Tibial artery (tissue), 4 donors: Measurements from ENCODE around the gene CDH5.

Source experiments
- DNase-seq, 2 donors: peaks; one replicate each; pipeline ENCODE4 v3.0.0-alpha.2; 2019
- H3K27ac ChIP-seq, 2 donors: fragments of 200-600 bp; sonication (generic) in 1 of 2; 1 replicate in 1 of 2; 2 replicates in 1 of 2; pipeline ENCODE4 v1.5.1; 2018 to 2019; ENCODE audit warnings: mild to moderate bottlenecking in 1 of 2
- H3K27me3 ChIP-seq, 2 donors: fragments of 200-600 bp; sonication (generic) in 1 of 2; one replicate each; pipeline versions ENCODE4 v1.5.1 to v1.6.0; 2016 to 2019
- H3K36me3 ChIP-seq, 3 donors: fragments of 200-600 bp; sonication (generic) in 2 of 3; one replicate each; pipeline ENCODE4 v1.5.1; 2016 to 2019; ENCODE audit warnings: mild to moderate bottlenecking in 2 of 3
- H3K4me1 ChIP-seq, 4 donors: fragments of 200-600 bp; sonication (generic) in 2 of 4; 1 replicate in 3 of 4; 2 replicates in 1 of 4; pipeline ENCODE4 v1.5.1; 2016 to 2019
- H3K4me3 ChIP-seq, 2 donors: fragments of 200-600 bp; sonication (generic) in 1 of 2; 1 replicate in 1 of 2; 2 replicates in 1 of 2; pipeline ENCODE4 v1.5.1; 2018 to 2019; ENCODE audit warnings: mild to moderate bottlenecking in 2 of 2
- H3K9me3 ChIP-seq, 3 donors: fragments of 200-600 bp; sonication (generic) in 1 of 3; one replicate each; pipeline ENCODE4 v1.5.1; 2016 to 2019
- intact Hi-C: fragments of 100-400 bp; cut with DNase I; formaldehyde crosslinking; loops from one replicate; pipeline ENCODE4 v1.15.0; 2023; ENCODE audit warnings: low total_unique reads
- TF ChIP-seq, protein P1 (sequence below), 2 experiments: fragments of 200-600 bp in 1 of 2; fragments of 450-650 bp in 1 of 2; IDR thresholded peaks; one replicate each; pipeline ENCODE4 v1.5.1; 2017 to 2019; ENCODE audit warnings: antibody characterized with exemption in 2 of 2, mild to moderate bottlenecking in 1 of 2, moderate library complexity in 1 of 2

Gene CDH5

DNA sequence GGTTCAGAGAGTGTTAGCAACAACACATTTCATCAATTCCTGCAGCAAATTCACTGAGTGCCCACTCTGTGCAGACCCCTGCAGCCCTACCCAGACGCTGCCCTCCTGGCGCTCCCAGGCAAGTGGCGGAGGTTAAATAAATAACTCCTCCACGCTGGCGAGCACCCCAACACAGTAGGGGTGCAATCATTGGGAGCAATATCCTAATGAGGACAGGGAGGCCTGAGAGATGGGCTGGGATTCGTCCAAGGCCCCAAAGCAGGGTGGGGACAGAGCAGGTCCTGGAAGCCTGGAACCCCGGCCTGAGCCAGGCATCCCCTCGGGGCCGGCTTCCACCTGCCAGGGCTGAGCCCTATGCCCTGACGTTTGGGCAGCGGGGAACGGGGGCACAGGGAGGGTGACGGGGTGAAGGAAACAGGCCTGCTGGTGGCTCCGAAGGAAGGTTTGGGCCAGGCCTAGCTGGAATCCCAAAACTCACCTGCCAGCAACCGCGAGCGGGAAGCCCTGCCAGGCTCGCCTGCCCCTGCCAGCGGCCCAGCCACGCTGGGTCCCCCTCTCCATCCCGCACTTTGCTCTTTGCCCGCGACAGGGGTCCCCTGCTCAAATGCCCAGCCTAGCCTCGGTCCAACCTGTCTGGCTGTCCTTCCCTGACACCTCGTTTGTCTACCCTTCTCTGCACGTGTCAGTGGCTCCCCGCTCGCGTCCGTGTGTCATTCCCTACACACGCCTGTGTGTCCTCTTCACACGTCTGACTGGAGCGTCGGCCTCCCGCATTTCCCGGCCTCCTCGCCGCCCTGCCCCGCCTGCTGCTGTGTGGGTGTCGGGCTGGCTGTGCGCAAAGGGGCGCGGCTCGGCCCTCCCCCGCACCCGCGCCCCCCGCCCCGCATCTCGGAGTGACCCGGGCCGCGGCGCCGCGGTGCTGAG, 59.9 kb downstream of the CDH5 start:
- TF ChIP-seq, protein P1, sequence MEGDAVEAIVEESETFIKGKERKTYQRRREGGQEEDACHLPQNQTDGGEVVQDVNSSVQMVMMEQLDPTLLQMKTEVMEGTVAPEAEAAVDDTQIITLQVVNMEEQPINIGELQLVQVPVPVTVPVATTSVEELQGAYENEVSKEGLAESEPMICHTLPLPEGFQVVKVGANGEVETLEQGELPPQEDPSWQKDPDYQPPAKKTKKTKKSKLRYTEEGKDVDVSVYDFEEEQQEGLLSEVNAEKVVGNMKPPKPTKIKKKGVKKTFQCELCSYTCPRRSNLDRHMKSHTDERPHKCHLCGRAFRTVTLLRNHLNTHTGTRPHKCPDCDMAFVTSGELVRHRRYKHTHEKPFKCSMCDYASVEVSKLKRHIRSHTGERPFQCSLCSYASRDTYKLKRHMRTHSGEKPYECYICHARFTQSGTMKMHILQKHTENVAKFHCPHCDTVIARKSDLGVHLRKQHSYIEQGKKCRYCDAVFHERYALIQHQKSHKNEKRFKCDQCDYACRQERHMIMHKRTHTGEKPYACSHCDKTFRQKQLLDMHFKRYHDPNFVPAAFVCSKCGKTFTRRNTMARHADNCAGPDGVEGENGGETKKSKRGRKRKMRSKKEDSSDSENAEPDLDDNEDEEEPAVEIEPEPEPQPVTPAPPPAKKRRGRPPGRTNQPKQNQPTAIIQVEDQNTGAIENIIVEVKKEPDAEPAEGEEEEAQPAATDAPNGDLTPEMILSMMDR (IDR thresholded peaks at IDR 0.05) = no peak
- Histone ChIP-seq H3K27ac (no peak overlapping the region), H3K36me3 (no peaks in the 10 kb centered on the region), H3K4me1 (peaks cover 0 to 27% (median 20%) of the 10 kb centered on the region in 4 donors), H3K4me3 (peak overlapping the region; percentile 49 to 62), H3K9me3 (no peaks in the 10 kb centered on the region), H3K27me3 (peaks cover 0 to 38% of the 10 kb centered on the region in 2 donors)
- intact Hi-C loops = loop anchor here (10.0 kb wide), 1 partner anchor 428 kb away; no protein-coding TSS in a partner anchor
- peak in 1 of 2 donors; percentile 62 for DNase-seq

- no peaks in the 10 kb centered on the region for H3K36me3 ChIP-seq
- H3K27me3 ChIP-seq = peaks cover 0 to 35% of the 10 kb centered on the region in 2 donors
- H3K4me3 ChIP-seq = peak within 1 kb of the TSS; percentile 49 to 62
- no peak within 1 kb of the TSS for H3K27ac ChIP-seq
- intact Hi-C loops = loop anchor here (10.0 kb wide), 1 partner anchor 428 kb away; no protein-coding TSS in a partner anchor
- H3K9me3 ChIP-seq = no peaks in the 10 kb centered on the region
- no peak for DNase-seq
- H3K4me1 ChIP-seq = peaks cover 0 to 27% (median 20%) of the 10 kb centered on the region in 4 donors
- TF ChIP-seq, protein P1 (IDR thresholded peaks at IDR 0.05) = no peak
Measured at GRCh38 chr16:66427036-66427860, 60.8 kb downstream of the CDH5 start, which contains the start of gene BEAN1. Gene BEAN1, plus strand, starts transcription at chr16:66427295. Its CDS starts 10,382 bp downstream, at chr16:66437677.

GRCh38 chr16:66427871-66428681, 61.6 kb downstream of the CDH5 start:
- Histone ChIP-seq H3K36me3 (no peaks in the 10 kb centered on the region), H3K27me3 (peaks cover 0 to 35% of the 10 kb centered on the region in 2 donors), H3K4me3 (peak overlapping the region; percentile 49 to 62), H3K9me3 (no peaks in the 10 kb centered on the region), H3K4me1 (peaks cover 0 to 27% (median 20%) of the 10 kb centered on the region in 4 donors), H3K27ac (no peak overlapping the region)
- TF ChIP-seq, protein P1 (IDR thresholded peaks at IDR 0.05) = no peak
- intact Hi-C loops = loop anchor here (10.0 kb wide), 1 partner anchor 427 kb away; no protein-coding TSS in a partner anchor
- no peak for DNase-seq

DNA sequence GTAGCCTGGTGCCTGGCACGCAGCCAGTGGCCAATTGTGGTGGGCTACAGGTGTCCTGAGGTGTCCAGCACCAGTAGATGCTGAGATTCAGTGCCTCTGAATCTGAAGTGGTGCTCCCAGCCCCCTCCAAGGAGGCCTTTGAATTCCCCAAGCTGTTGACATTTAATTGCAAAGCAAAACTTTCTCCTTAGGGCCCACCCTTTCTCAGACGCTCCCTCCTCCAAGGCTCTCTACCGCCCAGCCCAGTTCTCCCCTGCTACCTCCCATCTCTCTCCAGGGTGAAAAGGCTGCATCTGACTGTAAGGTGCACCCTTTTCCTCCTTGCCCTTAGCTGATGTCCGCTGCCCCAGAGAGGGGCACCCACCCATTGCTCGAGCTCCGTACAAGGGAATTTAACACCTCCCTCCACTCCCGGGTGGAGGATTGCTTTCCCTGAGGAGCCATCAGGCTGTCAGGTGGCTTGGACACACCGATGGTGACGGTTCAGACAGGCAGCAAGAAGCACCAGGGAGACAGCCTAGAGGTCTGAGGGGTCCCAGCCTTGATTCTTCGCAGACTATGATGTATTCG, 62.3 kb downstream of the CDH5 start:
- no peaks in the 10 kb centered on the region for H3K9me3 ChIP-seq
- H3K27me3 ChIP-seq = peaks cover 0 to 40% of the 10 kb centered on the region in 2 donors
- intact Hi-C loops = loop anchor here (10.0 kb wide), 1 partner anchor 426 kb away; no protein-coding TSS in a partner anchor
- no peak for DNase-seq
- H3K27ac ChIP-seq = no peak overlapping the region
- no peak overlapping the region for H3K4me3 ChIP-seq
- H3K4me1 ChIP-seq = peaks cover 0 to 27% (median 20%) of the 10 kb centered on the region in 4 donors
- H3K36me3 ChIP-seq = no peaks in the 10 kb centered on the region
- TF ChIP-seq, protein P1 (IDR thresholded peaks at IDR 0.05) = no peak
